ENCODE measurements around the gene SENP2. TPM values are rescaled to one million over a fixed set of nuclear protein-coding genes. Genes with fewer than 3 reads are reported as not detected.
A peak's percentile ranks its signal among the peaks of the same experiment; 100 is the strongest.

The SENP2 gene
- polyA plus RNA-seq, 4 donors = 38.4 to 54.4 (median 46.4) TPM

DNA sequence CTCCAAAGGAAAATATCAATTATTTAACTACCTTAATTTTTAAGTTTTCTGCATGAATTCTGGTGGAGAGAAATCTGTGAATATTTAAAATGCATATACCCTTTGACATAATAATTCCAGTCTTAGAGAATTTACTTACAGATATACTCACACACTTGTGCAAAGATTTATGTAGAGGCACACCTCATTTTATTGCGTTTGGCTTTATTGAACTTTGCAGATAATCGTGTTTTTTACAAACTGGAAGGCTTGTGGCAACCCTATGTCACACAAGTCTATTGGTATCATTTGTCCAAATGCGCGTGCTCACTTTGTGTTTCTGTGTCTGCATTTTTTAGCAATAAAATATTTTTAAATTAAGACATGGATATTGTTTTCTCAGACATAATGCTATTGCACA, 81.5 kb downstream of the SENP2 start:
- no peak for DNase-seq (ENCODE audit: low read depth in 4 of 4, low spot score in 2 of 4)

DNA sequence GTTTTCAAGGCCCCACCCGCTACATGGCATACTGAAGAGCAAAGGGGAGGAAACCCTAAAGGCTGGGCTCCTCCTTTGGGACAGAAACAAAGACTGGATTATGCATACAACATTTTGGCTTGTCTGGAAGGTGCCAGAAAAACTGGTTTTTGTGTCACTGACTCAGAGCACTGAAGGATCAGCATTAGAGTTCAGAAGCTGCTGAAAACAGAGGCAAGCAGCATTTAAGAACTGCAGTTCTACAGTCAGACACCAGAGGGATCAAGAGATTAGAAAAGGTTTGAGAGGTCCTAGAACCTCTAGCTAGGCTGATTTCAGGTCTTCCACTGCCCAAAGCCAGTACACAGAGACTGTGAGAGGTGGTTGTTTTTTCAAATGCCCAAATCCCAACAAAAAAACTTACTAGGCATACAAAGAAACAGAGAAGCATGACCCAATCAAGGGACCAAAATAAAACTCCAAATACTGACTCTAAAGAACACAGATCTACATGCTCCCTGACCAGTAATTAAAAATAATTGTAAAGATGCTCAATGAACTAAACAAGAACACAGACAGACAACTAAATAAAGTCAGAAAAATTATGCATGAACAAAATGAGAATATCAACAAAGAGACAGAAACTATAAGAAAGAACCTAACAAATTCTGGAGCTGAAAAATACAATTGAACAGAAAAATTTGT, 91.2 kb downstream of the SENP2 start:
- DNase-seq (ENCODE audit: low read depth in 4 of 4, low spot score in 2 of 4) = peak in 3 of 4 donors; percentile 15 to 65 (median 46)

DNA sequence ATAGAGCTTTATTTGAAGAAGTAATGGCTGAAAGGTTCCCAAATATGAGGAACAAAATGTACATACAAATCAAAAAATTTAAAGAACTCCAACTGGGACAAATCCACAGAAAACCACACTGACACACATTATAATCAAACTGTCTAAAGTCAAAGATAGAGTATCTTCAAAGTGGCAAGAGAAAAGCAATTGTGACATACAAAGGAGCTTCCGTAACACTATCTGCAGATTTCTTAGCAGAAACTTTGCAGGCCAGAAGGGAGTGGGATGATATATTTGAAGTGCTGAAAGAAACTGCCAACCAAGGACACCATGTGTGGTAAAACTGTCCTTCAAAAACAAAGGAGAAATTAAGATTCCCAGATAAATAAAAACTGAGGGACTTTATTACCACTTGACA, 91.9 kb downstream of the SENP2 start:
- DNase-seq (ENCODE audit: low read depth in 4 of 4, low spot score in 2 of 4) = no peak

DNA sequence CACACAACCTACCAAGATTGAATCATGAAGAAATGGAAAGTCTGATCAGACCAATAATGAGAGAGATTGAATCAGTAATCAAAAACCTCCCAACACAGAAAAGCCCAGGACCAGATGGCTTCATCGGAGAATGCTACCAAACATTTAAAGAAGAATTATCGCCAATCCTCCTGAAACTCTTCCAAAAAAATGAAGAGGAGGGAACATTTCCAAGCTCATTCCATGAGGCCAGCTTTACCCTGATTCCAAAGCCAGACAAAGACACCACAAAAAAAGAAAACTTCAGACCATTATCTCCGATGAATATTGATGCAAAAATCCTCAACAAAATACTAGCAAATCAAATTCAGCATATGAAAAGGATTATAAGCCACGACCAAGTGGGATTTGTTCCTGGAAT, 94.1 kb downstream of the SENP2 start:
- no peak for DNase-seq (ENCODE audit: low read depth in 4 of 4, low spot score in 2 of 4)

Other genes with a start within 250 kb of the SENP2 start
- gene MAP3K13, start 223.2 kb upstream of the SENP2 start, polyA plus RNA-seq (ENCODE audit: insufficient read length in 4 of 4) = 10 to 100 TPM; 40.8 to 50.2 (median 46.7) TPM
- gene TMEM41A, start 87.3 kb upstream of the SENP2 start, polyA plus RNA-seq (ENCODE audit: insufficient read length in 4 of 4) = 10 to 100 TPM; 27.1 to 34.1 (median 30.1) TPM
- 1 to 10 TPM in 3 of 4 donors, under 1 TPM in 1; 0.96 to 2.2 (median 1.3) TPM for gene LIPH, start 33.7 kb upstream of the SENP2 start, polyA plus RNA-seq (ENCODE audit: insufficient read length in 4 of 4)
- gene IGF2BP2, start 238.7 kb downstream of the SENP2 start, polyA plus RNA-seq (ENCODE audit: insufficient read length in 4 of 4) = 100 to 1,000 TPM in 2 of 4 donors, 10 to 100 TPM in 2; 78.3 to 123 (median 103) TPM